Activated CD4-positive, alpha-beta T cell treated with anti-CD3 and anti-CD28 coated beads, Interleukin-2, Interleukin-6, amounts not matched to agents 100 ng/mL and 50 ng/mL, durations not matched to agents 16 hours and 8 hours (primary cell): Measurements from ENCODE around the gene LARP4B.

Experiments
- DNase-seq: peaks from one replicate; pipeline ENCODE4 v3.0.0-alpha.2; 2020

LARP4B gene

GRCh38 chr10:822661-823367 lies 108.7 kb downstream of the LARP4B start:
- DNase-seq: no peak

- DNase-seq: no peak
These were observed 109.3 kb downstream of the LARP4B start for GRCh38 chr10:822197-822596.

- DNase-seq: no peak
These were observed 110.2 kb downstream of the LARP4B start for GRCh38 chr10:821322-821721.

GRCh38 chr10:819816-820215 lies 111.7 kb downstream of the LARP4B start:
- no peak for DNase-seq

GRCh38 chr10:819326-819725 lies 112.2 kb downstream of the LARP4B start:
- no peak for DNase-seq

GRCh38 chr10:818526-819220 lies 112.8 kb downstream of the LARP4B start:
- peak; percentile 26 for DNase-seq

GRCh38 chr10:818010-818409 lies 113.5 kb downstream of the LARP4B start:
- no peak for DNase-seq

GRCh38 chr10:817371-817770 lies 114.1 kb downstream of the LARP4B start:
- no peak for DNase-seq

GRCh38 chr10:816958-817357 lies 114.5 kb downstream of the LARP4B start:
- no peak for DNase-seq

- DNase-seq: no peak
These were observed 115.4 kb downstream of the LARP4B start for GRCh38 chr10:816091-816477.

- DNase-seq: no peak
These were observed 116.0 kb downstream of the LARP4B start for GRCh38 chr10:815338-816090.

- no peak for DNase-seq
These were observed 116.8 kb downstream of the LARP4B start for GRCh38 chr10:814536-815302.

GRCh38 chr10:813286-813685 lies 118.2 kb downstream of the LARP4B start:
- DNase-seq: no peak

- no peak for DNase-seq
These were observed 118.7 kb downstream of the LARP4B start for GRCh38 chr10:812787-813186.

GRCh38 chr10:811379-812175 lies 119.9 kb downstream of the LARP4B start:
- DNase-seq: no peak

GRCh38 chr10:810351-810846 lies 121.1 kb downstream of the LARP4B start:
- DNase-seq: no peak

- no peak for DNase-seq
These were observed 121.7 kb downstream of the LARP4B start for GRCh38 chr10:809671-810350.

GRCh38 chr10:807958-808353 lies 123.5 kb downstream of the LARP4B start:
- no peak for DNase-seq

GRCh38 chr10:807163-807957 lies 124.1 kb downstream of the LARP4B start:
- DNase-seq: no peak

- DNase-seq: no peak
These were observed 124.9 kb downstream of the LARP4B start for GRCh38 chr10:806451-807162.
